ENCODE data around the gene LTB4R2.
"Not testable (repeated sequence)": the region's sequence is repeated elsewhere in the genome, so short reads cannot be mapped to it uniquely, and the experiment has no call there.

Gene LTB4R2

GRCh38 chr14:24340606-24341005 lies 30.7 kb downstream of the LTB4R2 start:
- no peak for DNase-seq

GRCh38 chr14:24342889-24343288 lies 32.9 kb downstream of the LTB4R2 start:
- no peak for DNase-seq

- no peak for DNase-seq
Observed at GRCh38 chr14:24343795-24344660, 34.1 kb downstream of the LTB4R2 start.

- DNase-seq: no peak
Observed at GRCh38 chr14:24347134-24347533, 37.2 kb downstream of the LTB4R2 start.

- no peak for DNase-seq
Observed at GRCh38 chr14:24348186-24348585, 38.2 kb downstream of the LTB4R2 start.

GRCh38 chr14:24349742-24350141 lies 39.8 kb downstream of the LTB4R2 start:
- no peak for DNase-seq

GRCh38 chr14:24351517-24351916 lies 41.6 kb downstream of the LTB4R2 start:
- DNase-seq: no peak

GRCh38 chr14:24353559-24354481 lies 43.9 kb downstream of the LTB4R2 start:
- no peak for DNase-seq

- DNase-seq: not testable (repeated sequence)
Observed at GRCh38 chr14:24354482-24354825, 44.5 kb downstream of the LTB4R2 start.

GRCh38 chr14:24355009-24355408 lies 45.1 kb downstream of the LTB4R2 start:
- no peak for DNase-seq

GRCh38 chr14:24356208-24356607 lies 46.3 kb downstream of the LTB4R2 start:
- DNase-seq: no peak

GRCh38 chr14:24360281-24360680 lies 50.3 kb downstream of the LTB4R2 start:
- DNase-seq: no peak

- DNase-seq: no peak
Observed at GRCh38 chr14:24361326-24361725, 51.4 kb downstream of the LTB4R2 start.
